Heart right ventricle (tissue), 16 donors: ENCODE measurements around the gene ROBO3. TPM values are rescaled to one million over a fixed set of nuclear protein-coding genes. Genes with fewer than 3 reads are reported as not detected.

Source experiments
- ATAC-seq, 8 donors: fragments of 200-7000 bp; cut with Tn5 transposase; one replicate each; pipeline ENCODE4 v1.9.1; 2020; ENCODE audit warnings: mild to moderate bottlenecking in 8 of 8, moderate library complexity in 8 of 8, moderate number of reproducible peaks in 1 of 8
- DNase-seq, 2 donors: peaks; one replicate each; pipeline ENCODE4 v3.0.0-alpha.2; 2020
- H3K27ac ChIP-seq, 10 donors: fragments of 200-600 bp; sonication (generic) in 2 of 10; one replicate each; pipeline versions ENCODE4 v1.5.0 to v1.8.0; 2020 to 2022; ENCODE audit warnings: mild to moderate bottlenecking in 3 of 10
- H3K27me3 ChIP-seq, 7 donors: fragments of 200-600 bp; one replicate each; pipeline ENCODE4 v1.8.0; 2021 to 2022; ENCODE audit warnings: mild to moderate bottlenecking in 2 of 7
- H3K36me3 ChIP-seq, 9 donors: fragments of 200-600 bp; sonication (generic) in 1 of 9; one replicate each; pipeline versions ENCODE4 v1.5.0 to v1.8.0; 2020 to 2022; ENCODE audit warnings: mild to moderate bottlenecking in 2 of 9
- H3K4me1 ChIP-seq, 9 donors: fragments of 200-600 bp; sonication (generic) in 1 of 9; one replicate each; pipeline versions ENCODE4 v1.5.0 to v1.8.0; 2020 to 2022; ENCODE audit warnings: mild to moderate bottlenecking in 4 of 9
- H3K4me3 ChIP-seq, 10 donors: fragments of 200-600 bp; sonication (generic) in 2 of 10; one replicate each; pipeline versions ENCODE4 v1.5.0 to v1.8.0; 2020 to 2022; ENCODE audit warnings: mild to moderate bottlenecking in 7 of 10, moderate library complexity in 2 of 10
- H3K9me3 ChIP-seq, 11 donors: fragments of 200-600 bp in 10 of 11; sonication (generic) in 2 of 11; one replicate each; pipeline versions ENCODE4 v1.5.0 to v1.8.0; 2013 to 2022; ENCODE audit warnings: mild to moderate bottlenecking in 2 of 11, control low read depth in 1 of 11, moderate library complexity in 1 of 11
- CTCF ChIP-seq, 9 donors: fragments of 200-600 bp; sonication (generic) in 2 of 9; IDR thresholded peaks; one replicate each; pipeline versions ENCODE4 v1.5.0 to v1.8.0; 2021 to 2022; ENCODE audit warnings: antibody characterized with exemption in 9 of 9, mild to moderate bottlenecking in 5 of 9, moderate library complexity in 1 of 9
- WGBS, 2 donors: extraction: QIAGEN DNeasy Blood & Tissue Kit; methylation state at CpG; one replicate each; pipeline ENCODE4 v1.1.7; 2013; ENCODE audit warnings: inconsistent platforms in 1 of 2; 5-methylcytosine and 5-hydroxymethylcytosine counted together
- intact Hi-C, 10 donors: fragments of 100-400 bp; cut with DNase I; formaldehyde crosslinking; loops; one replicate each; pipeline versions ENCODE4 v1.11.1 to v1.14.2; 2022
- polyA plus RNA-seq, 2 donors: library from polyadenylated mRNA; stranded (reverse); fragments of 200-250 nt; gene quantifications; one replicate each; pipeline ENCODE4 v1.2.3, GENCODE V29; 2013
- total RNA-seq, 10 donors: library from RNA; stranded (reverse); fragmentation: NEBNext Ultra II Directional in 3 of 10; extraction: Animal tissue kit (Norgen Biotek cat#: 25700) in 3 of 10; gene quantifications; one replicate each; pipeline versions ENCODE4 v1.2.1 to v1.2.4, GENCODE V29; 2021 to 2023
- donor health status: Arrhythmogenic right ventricular cardiomyopathy.
- donor health status: ischemic (EF 13 %, LVEDD 7.1; RV severe dilation, severe dysfunction).
- donor health status: healthy with polysubstance abuse.
- donor health status: DM: no; HTN: yes; CAD: no.
- donor health status: DM: no; HTN: no; CAD: no.
- donor health status: ischemic (EF 25% LVEDD 6.9; RV normal size, moderate dysfunction).
- donor health status: ischemic (EF 25% LVEDD 5.7; RV mildly dilated, moderate dysfunction).
- donor health status: healthy.
- donor health status: DM: yes; HTN: yes; CAD: no.
- donor health status: Ischemic cardiomyopathy.
- donor health status: ischemic (EF 35%, LVEDD 5.7; RV mildly dilated, moderate dysfunction).
- donor health status: nonischemic (EF 11% LVEDD 7.7; RV severe dilation, severe dysfunction).
- donor health status: DM: yes; HTN: yes; CAD: no.
- donor health status: PGD.
- donor health status: ischemic (EF 29% LVEDD 5.4; RV normal size, mild dysfunction).
- donor health status: nonischemic (EF 23%, LVEDD 6.1; RV moderate dilation, normal function).

Gene ROBO3
- total and polyA plus RNA-seq, 12 donors: 1.5 to 19.8 (median 4.1) TPM

DNA sequence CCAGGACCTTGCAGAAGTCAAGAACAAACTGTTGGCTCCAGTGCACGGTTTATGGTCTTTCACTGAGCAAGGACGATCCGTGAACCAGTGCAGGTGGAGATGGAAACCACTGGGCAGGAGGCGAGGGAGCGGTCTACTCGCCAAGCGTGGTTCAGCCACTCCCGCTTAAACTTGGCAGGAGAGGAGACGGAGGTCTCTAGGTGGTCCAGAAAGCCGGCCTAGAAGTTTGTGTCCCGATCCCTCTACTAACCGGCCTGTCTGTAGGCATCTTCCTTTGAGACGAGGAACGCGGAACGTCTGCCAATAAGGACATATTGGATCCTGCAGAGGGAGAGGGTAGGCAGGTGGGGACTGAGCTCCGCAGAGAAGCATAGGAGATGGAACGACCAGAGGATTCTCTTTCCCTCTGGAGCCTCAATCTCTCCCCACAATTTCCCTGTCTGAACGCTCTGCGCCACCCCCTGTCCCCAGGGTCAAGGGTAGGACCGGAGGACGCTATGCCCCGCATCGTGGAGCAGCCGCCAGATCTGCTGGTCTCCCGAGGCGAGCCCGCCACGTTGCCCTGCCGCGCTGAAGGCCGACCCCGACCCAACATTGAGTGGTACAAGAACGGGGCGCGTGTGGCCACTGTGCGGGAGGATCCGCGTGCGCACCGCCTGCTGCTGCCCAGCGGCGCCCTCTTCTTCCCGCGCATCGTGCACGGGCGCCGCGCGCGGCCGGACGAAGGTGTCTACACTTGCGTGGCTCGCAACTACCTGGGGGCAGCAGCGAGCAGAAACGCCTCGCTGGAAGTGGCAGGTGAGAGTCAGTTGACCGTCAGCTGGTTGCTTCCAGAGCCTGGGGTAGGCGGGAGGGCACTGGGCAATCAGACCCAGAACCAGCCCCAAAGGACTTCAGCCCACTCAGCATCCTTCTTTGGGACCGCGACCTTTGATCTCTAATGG, 3.4 kb downstream of the ROBO3 start:
- Histone ChIP-seq H3K4me3 (no peak overlapping the region), H3K4me1 (peaks cover 12 to 55% (median 34%) of the 10 kb centered on the region in 9 donors), H3K9me3 (no peaks in the 10 kb centered on the region), H3K27me3 (peaks cover 32 to 100% (median 98%) of the 10 kb centered on the region in 7 donors), H3K27ac (no peak overlapping the region), H3K36me3 (no peaks in the 10 kb centered on the region)
- ATAC-seq (no peak), DNase-seq (no peak)
- WGBS, 2 donors: 7 to 8% methylated on average over 63 of the region's 63 CpGs
- TF ChIP-seq CTCF (IDR thresholded peaks at IDR 0.05): no peak
- intact Hi-C loops: loop anchor here in 1 of 10 donors (10.0 kb wide), 1 partner anchor 224 kb away; no protein-coding TSS in a partner anchor

GRCh38 chr11:124869331-124869730, 4.1 kb downstream of the ROBO3 start:
- ATAC-seq: no peak
- no peaks in the 10 kb centered on the region for H3K36me3 ChIP-seq
- no peaks in the 10 kb centered on the region for H3K9me3 ChIP-seq
- DNase-seq: no peak
- peaks cover 12 to 51% (median 33%) of the 10 kb centered on the region in 9 donors for H3K4me1 ChIP-seq
- no peak overlapping the region for H3K27ac ChIP-seq
- intact Hi-C loops: loop anchor here in 1 of 10 donors (10.0 kb wide), 1 partner anchor 225 kb away; no protein-coding TSS in a partner anchor
- 4% methylated on average over 16 of the region's 16 CpGs for WGBS, 2 donors
- no peak overlapping the region for H3K4me3 ChIP-seq
- H3K27me3 ChIP-seq: peaks cover 25 to 99% (median 97%) of the 10 kb centered on the region in 7 donors
- no peak for TF ChIP-seq CTCF (IDR thresholded peaks at IDR 0.05)

DNA sequence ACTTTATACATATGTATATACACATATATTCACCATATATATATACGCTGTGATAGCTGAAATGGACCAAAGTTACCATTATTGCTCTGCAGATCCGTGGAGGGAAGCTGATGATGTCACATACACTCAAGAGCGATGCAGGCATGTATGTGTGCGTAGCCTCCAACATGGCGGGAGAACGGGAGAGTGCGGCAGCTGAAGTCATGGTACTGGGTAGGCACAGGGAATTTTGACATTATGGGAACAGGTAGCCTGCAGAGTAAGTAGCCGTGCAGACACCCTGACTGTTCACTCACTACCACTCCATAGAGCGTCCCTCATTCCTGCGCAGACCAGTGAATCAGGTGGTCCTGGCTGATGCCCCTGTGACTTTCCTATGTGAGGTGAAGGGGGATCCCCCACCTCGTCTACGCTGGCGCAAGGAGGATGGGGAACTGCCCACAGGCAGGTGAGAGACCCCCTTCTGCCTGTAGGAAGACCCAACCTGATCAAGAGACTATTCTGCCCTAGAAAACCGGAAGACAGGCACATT, 4.7 kb downstream of the ROBO3 start:
- no peaks in the 10 kb centered on the region for H3K36me3 ChIP-seq
- WGBS, 2 donors: 58 to 59% methylated on average over 14 of the region's 14 CpGs
- intact Hi-C loops: loop anchor here in 3 of 10 donors (2.0 to 10.0 kb wide), 3 partner anchors 43 to 225 kb away; no protein-coding TSS in a partner anchor
- no peaks in the 10 kb centered on the region for H3K9me3 ChIP-seq
- H3K27ac ChIP-seq: no peak overlapping the region
- H3K27me3 ChIP-seq: peaks cover 25 to 99% (median 91%) of the 10 kb centered on the region in 7 donors
- peaks cover 12 to 46% (median 29%) of the 10 kb centered on the region in 9 donors for H3K4me1 ChIP-seq
- ATAC-seq (no peak), DNase-seq (no peak)
- no peak for TF ChIP-seq CTCF (IDR thresholded peaks at IDR 0.05)
- H3K4me3 ChIP-seq: no peak overlapping the region

DNA sequence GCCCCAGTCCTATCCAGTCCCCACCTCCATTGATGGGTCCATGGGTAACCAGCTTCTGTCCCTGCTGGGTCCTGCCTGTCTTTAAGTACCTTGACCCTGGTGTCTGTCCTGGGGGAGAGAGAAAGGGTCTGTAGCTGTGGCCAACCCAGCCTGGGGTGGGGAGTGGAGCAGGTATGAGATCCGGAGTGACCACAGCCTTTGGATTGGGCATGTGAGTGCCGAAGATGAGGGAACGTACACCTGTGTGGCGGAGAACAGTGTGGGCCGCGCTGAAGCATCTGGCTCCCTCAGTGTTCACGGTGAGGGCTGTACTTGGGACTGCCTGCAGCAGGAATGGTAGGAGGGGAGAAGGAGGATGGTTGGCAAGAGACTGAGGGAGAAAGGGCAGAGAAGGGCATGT, 5.2 kb downstream of the ROBO3 start:
- ATAC-seq (no peak), DNase-seq (no peak)
- Histone ChIP-seq H3K9me3 (no peaks in the 10 kb centered on the region), H3K36me3 (no peaks in the 10 kb centered on the region), H3K27ac (no peak overlapping the region), H3K27me3 (peaks cover 25 to 99% (median 86%) of the 10 kb centered on the region in 7 donors), H3K4me3 (no peak overlapping the region), H3K4me1 (peaks cover 9 to 41% (median 24%) of the 10 kb centered on the region in 9 donors)
- TF ChIP-seq CTCF (IDR thresholded peaks at IDR 0.05): no peak
- intact Hi-C loops: loop anchor here in 2 of 10 donors (2.0 to 10.0 kb wide), 2 partner anchors 42 to 54 kb away; no protein-coding TSS in a partner anchor
- WGBS, 2 donors: 57 to 62% methylated on average over 7 of the region's 7 CpGs
